HTR-8/SVneo (cell line): ENCODE data around the gene DEAF1.
A peak's percentile ranks its signal among the peaks of the same experiment; 100 is the strongest.

Experiments used
- DNase-seq: peaks from one replicate; pipeline ENCODE4 v3.0.0; 2011; ENCODE audit warnings: low spot score, mixed read lengths; ENCODE audit not compliant: insufficient read length
- FAIRE-seq: peaks from 2 replicates; lab custom pipeline; 2011; peaks lifted over from hg19 to GRCh38; lab: Jason Lieb, UNC

The DEAF1 gene

DNA sequence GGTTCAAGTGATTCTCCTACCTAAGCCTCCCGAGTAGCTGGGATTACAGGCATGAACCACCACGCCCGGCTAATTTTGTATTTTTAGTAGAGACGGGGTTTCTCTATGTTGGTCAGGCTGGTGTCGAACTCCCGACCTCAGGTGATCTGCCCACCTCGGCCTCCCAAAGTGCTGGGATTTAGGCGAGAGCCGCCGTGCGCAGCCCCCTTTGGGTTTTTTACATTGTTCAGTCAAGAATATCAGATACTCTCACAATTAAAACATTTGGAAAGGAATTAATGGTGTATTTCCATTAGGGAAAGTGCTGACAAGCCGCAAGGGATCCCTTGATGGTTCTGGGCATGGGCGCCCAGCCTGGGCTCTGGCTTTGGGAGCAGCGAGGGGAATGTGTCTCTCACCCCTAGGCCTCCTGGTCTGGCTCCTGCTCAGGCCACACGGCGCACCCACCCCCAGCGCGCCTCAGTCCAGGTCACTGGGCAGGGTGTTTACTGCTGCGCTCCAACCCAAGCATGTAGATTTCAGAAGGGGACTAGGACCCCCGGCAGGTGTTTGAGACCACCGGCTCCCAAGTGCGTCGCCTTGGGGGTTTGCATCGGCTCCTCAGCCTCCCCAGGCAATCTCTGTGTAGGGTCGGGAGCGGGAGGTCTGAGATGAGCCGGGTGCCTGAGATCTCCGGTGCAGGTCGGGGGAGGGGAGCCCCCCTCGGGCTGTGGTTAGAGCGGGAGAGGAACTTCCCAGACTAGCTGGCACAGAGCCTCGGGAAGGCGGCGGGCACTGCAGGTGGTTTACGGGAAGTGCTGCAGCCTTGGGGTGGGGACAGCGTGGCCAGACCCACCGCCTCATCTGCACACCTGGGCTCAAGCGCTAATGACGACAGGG, 78.5 kb downstream of the DEAF1 start:
- no peak for FAIRE-seq
- DNase-seq = no peak

- peak; percentile 90 for FAIRE-seq
- peak; percentile 94 for DNase-seq
Measured at GRCh38 chr11:615504-616319, 79.3 kb downstream of the DEAF1 start, which contains the start of gene IRF7. Gene IRF7 (minus strand): TSS chr11:615950. CDS start chr11:615364, 586 bp downstream.

DNA sequence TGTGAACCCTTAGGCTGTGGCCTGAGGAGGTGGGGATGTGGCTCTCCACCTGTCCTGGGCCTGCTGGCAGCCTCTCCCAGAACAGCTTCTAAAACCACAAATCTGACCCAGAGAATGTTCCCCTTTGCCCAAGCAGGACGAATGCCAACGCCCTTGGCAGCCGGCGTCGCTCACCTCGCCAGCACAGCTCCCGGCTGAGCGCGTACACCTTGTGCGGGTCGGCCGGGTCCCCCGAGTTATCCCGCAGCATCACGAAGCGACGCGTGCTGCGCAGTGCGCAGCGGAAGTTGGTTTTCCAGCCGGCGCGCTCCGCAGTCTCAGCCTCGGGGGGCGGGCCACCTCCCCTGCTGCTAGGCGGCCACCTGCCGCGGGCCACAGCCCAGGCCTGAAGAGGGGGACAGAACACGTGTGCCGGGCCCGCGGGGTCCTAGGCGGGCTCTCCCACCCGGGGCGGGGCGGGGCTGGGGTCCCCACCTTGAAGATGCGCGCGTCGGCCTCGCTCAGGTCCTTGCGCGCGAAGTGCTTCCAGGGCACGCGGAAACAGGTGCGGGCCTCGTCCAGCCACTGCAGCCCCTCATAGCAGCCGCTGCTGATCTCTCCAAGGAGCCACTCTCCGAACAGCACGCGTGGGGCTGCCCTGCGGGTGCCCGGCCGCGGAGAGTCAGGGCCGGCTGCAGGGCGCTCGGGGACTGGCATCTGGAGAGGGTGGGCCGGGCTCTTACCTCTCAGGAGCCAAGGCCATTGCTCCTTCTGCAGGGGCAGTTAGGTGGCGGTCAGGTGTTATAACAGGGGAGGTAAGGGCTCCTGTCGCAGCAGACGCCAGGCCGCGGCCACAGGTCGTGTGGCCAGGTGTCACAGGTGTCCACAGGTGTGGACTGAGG, 80.2 kb downstream of the DEAF1 start:
- FAIRE-seq (no peak), DNase-seq (no peak)

DNA sequence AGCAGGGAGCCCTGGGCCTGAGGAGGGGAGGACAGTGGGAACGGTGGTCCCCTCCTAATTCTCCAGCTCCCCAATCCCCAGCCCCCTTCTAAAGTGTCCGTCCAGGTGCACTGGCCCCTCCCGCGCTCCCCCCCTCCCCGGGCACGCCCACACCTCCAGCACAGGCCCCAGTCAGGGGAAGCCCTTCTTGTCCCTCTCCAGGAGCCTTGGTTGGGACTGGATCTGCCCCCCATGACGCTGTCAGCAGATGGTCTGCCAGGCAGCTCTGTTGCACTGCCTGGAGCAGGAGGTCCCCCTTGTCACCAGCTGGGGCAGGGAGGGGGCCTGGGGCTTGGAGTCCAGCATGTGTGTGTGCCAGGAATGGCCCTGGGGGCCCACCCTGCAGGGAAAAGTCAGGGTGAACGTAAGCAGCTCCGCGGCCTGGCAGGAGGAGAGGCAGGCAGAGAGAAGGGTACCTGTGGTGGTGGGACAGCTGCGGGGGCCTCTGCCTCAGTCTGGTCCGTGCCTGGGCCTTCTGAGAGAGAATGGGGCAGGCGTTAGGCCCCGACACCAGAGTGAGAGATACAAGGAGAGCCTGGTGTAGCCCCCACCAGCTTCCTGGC, 80.9 kb downstream of the DEAF1 start:
- no peak for DNase-seq
- no peak for FAIRE-seq

DNA sequence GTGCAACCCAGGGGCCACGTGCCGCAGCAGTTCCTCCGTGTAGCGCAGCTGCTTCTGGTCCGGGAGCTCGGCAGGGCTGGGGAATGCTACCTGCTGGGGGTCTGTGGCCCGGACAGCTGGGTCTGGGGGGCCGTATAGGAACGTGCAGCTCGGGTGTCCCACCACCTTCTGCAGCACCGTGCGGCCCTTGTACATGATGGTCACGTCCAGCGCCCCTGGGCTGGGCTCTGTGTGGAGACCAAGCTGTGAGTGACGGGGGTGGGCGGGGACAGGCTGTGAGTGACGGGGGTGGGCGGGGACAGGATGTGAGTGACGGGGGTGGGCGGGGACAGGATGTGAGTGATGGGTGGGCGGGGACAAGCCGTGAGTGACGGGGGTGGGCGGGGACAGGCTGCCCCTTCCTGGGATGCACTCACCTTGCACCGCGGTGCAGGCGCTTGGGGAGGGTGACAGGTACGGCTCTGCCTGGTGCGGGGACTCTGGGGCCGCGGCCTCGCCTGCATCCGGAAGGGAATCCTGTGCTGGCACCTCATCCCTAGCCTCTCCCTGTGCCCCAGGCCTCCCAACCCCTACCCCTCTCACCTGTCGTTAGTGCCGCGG, 81.6 kb downstream of the DEAF1 start:
- FAIRE-seq = no peak
- peak; percentile 43 for DNase-seq

- DNase-seq = no peak
- FAIRE-seq = no peak
Measured at GRCh38 chr11:612961-613300, 82.1 kb downstream of the DEAF1 start.

DNA sequence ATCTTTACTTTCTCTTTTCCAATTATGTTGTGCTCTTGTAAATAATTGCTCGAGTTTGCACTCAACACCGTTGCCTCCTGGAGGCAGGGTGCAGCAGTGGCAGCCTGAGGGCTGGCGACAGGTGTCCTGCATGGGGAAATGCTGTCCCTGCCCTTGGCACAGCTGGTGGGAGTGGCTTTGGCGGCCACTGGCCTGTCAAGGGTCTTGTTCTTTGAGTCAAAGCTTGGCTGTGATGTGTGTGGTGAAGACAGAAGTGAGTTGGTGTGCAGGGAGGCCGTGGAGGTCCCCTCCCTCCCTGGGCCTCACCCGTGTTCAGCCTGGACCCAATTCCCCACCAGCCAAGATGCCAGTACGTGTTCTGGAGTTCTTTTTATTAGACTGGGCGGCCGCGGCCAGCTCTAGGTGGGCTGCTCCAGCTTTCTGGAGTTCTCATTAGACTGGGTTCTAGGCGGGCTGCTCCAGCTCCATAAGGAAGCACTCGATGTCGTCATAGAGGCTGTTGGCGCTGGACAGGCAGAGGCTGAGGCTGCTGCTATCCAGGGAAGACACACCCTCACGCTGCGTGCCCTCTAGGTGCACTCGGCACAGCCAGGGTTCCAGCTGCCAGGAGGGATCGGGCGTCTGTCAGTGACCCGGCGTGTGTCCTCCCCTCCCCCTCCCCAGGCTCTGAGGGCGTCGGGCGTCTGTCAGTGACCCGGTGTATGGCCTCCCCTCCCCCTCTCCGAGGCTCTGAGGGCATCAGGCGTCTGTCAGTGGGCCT, 82.6 kb downstream of the DEAF1 start:
- FAIRE-seq = no peak
- peak; percentile 36 for DNase-seq

DNA sequence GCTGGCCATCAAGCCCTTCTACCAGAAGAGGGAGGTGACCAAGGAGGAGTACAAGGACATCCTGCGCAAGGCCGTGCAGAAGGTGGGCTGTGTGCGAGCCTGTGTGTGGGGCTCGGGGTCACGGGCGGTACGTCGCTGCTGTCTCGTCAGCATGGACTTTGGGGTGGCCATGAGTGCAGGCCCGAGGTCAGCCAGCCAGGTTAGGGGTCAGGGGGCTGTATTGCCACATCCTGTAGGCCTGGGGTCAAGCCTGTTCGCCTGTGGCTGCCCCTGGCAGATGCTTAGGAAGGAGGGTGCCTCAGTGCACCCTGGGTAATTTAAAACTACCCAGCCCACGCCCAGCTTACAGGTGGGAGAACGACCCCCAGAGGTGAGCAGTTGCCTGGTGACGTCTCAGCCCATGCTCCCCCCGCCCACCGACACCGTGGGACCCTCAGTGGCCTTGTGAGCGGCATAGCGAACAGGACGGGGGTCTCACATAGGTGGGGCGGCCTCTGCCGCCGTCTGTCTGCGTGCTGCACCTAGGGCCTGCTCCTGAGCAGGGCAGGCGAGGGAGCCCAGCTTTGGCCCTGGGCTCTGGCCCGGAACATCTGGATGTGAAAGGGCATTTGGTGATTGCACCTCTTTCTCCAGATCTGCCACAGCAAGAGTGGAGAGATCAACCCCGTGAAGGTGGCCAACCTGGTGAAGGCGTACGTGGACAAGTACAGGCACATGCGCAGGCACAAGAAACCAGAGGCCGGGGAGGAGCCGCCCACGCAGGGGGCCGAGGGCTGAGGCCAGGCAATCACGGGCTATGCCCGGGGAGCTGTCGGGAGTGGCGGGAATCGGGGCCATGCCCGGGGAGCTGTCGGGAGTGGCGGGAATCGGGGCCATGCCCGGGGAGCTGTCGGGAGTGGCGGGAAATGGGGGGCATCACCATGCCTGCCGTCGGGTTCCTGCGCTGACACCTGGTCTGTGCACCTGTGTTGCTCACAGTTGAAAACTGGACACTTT, 83.7 kb downstream of the DEAF1 start:
- no peak for FAIRE-seq

GRCh38 chr11:610146-610801, 84.7 kb downstream of the DEAF1 start:
- DNase-seq = no peak
- FAIRE-seq = no peak

More for the DNA sequence above, 83.7 kb downstream of the DEAF1 start:
- DNase-seq = no peak

- DNase-seq (no peak), FAIRE-seq (no peak)
Measured at GRCh38 chr11:609341-609811, 85.6 kb downstream of the DEAF1 start.

- FAIRE-seq (no peak), DNase-seq (no peak)
Measured at GRCh38 chr11:608791-609251, 86.2 kb downstream of the DEAF1 start.

DNA sequence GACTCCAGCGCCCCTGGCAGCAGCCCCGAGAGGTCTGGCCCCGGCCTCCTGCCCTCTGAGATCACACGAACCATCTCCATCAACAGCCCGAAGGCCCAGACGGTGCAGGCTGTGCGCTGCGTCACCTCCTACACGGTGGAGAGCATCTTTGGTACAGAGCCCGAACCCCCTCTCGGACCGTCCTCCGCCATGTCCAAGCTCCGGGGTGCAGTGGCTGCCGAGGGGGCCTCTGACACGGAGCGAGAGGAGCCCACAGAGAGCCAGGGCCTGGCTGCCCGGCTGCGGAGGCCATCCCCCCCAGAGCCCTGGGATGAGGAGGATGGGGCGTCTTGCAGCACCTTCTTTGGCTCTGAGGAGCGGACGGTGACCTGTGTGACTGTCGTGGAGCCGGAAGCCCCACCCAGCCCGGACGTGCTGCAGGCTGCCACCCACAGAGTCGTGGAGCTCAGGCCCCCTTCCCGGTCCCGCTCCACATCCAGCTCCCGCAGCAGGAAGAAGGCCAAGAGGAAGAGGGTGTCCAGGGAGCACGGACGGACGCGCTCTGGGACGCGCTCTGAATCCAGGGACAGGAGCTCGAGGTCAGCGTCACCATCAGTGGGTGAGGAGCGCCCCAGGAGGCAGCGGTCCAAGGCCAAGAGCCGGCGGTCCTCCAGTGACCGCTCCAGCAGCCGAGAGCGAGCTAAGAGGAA, 86.9 kb downstream of the DEAF1 start:
- FAIRE-seq (no peak), DNase-seq (no peak)

DNA sequence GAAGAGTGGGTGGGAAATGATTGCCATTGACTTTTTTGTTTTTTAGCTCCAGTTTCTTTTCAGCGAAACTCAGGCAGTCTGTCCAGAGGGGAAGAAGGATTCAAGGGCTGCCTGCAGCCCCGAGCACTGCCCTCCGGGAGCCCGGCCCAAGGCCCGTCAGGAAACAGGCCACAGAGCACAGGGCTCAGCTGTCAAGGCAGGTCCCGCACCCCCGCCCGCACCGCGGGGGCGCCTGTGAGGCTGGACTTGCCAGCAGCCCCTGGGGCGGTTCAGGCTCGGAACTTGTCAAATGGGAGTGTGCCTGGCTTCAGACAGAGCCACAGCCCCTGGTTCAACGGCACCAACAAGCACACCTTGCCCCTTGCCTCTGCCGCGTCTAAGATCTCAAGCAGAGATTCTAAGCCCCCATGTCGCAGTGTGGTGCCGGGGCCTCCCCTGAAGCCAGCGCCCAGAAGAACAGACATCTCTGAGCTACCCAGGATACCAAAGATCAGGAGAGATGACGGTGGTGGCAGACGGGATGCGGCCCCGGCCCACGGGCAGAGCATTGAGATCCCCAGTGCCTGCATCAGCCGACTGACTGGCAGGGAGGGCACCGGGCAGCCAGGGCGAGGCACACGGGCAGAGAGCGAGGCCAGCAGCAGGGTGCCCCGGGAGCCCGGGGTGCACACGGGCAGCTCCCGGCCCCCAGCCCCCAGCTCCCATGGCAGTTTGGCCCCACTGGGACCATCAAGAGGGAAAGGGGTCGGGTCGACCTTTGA, 87.8 kb downstream of the DEAF1 start:
- FAIRE-seq = no peak
- DNase-seq = no peak

- DNase-seq (no peak), FAIRE-seq (no peak)
Measured at GRCh38 chr11:606245-606644, 88.8 kb downstream of the DEAF1 start.

DNA sequence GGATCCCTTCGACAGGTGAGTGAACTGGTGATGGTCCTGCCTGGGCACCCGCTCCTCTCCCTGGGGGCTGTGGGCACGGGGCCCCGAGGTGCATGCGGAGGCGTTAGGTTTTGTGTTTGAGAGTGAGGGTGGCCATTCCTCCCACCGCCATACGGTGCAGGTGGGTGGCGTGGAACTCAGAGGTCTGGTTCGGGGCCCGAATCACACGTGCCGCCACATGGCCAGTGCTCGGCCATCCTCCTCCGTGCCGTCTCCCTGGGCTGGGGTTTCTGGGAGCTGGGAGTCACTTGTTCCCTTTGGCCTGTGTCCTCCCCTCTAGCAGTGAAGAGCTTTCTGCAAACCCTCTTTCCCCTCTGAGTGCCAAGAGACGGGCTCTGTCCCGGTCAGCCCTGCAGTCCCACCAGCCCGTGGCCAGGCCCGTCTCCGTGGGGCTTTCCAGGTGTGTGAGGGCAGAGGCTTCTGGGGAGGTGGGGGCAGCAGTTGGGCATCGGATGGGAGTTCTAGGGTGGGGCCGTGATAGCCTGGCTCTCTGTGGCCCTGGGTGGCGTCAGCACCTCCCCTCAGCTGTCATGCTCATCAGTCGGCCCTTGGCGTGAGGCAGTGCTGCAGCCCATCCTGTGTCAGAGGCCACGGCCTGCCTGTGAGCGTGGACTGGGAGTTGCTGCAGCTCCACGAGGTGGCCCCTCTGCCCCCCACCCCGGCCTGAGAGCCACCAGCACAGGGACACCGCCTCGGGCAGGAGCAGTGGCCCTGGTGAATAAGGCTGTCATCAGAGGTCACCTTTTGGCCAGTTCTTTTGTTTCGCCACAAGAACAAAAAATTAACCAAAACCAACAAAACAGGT, 89.5 kb downstream of the DEAF1 start:
- DNase-seq (no peak), FAIRE-seq (no peak)
